ENCODE measurements around the gene BAIAP3. TPM values are rescaled to one million over a fixed set of nuclear protein-coding genes. Genes with fewer than 3 reads are reported as not detected.
A peak's percentile ranks its signal among the peaks of the same experiment; 100 is the strongest.
"Not testable (repeated sequence)": the region's sequence is repeated elsewhere in the genome, so short reads cannot be mapped to it uniquely, and the experiment has no call there.

The BAIAP3 gene
- total and polyA plus RNA-seq, 2 donors (not counting 3 experiments of a cell fraction or from before 2014, with no cell fraction given), result 0.36 to 0.66 TPM

DNA sequence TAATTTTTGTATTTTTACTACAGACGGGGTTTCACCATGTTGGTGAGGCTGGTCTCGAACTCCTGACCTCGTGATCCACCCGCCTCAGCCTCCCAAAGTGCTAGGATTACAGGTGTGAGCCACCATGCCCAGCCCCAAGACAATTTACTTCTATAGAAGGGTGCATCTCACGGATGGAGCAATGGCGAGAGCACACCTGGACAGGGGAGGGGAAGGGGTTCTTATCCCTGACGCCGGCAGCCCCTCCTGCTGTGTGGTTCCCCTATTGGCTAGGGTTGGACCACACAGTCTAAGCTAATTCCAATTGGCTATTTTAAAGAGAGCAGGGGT lies 36.8 kb upstream of the BAIAP3 start:
- H3K4me1 ChIP-seq (ENCODE audit: control insufficient read depth, extremely low read depth, insufficient read depth, low read length); H3K36me3 ChIP-seq (ENCODE audit: control insufficient read depth in 2 of 2, extremely low read depth in 1 of 2, insufficient read depth in 2 of 2, low read length in 2 of 2); H4K20me1 ChIP-seq (replicated peaks; ENCODE audit: control insufficient read depth, extremely low read depth, insufficient read depth, low read length); H3K9ac ChIP-seq (replicated peaks; ENCODE audit: extremely low read depth, insufficient read depth, low read length); H3K27me3 ChIP-seq (ENCODE audit: control insufficient read depth in 2 of 2, insufficient read depth in 2 of 2, low read length in 2 of 2); intact Hi-C loops (cut with micrococcal nuclease); H3K27ac ChIP-seq (ENCODE audit: insufficient read depth, low read depth, low read length); H3K4me2 ChIP-seq (ENCODE audit: insufficient read depth, low read length); dilution Hi-C loops (cut with MboI; ENCODE audit: extremely low pct_ligation_motif_present, low sequenced_read_pairs); BruUV-seq (replicated peaks); DNase-seq (ENCODE audit: low read depth, low spot score); H3K79me2 ChIP-seq (ENCODE audit: control insufficient read depth, insufficient read depth, low read length); H3K9me1 ChIP-seq (replicated peaks; ENCODE audit: control insufficient read depth, extremely low read depth, insufficient read depth, low read length); CTCF ChIA-PET; POLR2A ChIA-PET; FAIRE-seq; H3K4me3 ChIP-seq (replicated peaks in 1 of 3; ENCODE audit: insufficient read depth in 1 of 3, low read depth in 1 of 3, low read length in 3 of 3); H2AFZ ChIP-seq (ENCODE audit: low read depth, low read length); H3K9me3 ChIP-seq (replicated peaks; ENCODE audit: control insufficient read depth, insufficient read depth, low read length): not testable (repeated sequence)

DNA sequence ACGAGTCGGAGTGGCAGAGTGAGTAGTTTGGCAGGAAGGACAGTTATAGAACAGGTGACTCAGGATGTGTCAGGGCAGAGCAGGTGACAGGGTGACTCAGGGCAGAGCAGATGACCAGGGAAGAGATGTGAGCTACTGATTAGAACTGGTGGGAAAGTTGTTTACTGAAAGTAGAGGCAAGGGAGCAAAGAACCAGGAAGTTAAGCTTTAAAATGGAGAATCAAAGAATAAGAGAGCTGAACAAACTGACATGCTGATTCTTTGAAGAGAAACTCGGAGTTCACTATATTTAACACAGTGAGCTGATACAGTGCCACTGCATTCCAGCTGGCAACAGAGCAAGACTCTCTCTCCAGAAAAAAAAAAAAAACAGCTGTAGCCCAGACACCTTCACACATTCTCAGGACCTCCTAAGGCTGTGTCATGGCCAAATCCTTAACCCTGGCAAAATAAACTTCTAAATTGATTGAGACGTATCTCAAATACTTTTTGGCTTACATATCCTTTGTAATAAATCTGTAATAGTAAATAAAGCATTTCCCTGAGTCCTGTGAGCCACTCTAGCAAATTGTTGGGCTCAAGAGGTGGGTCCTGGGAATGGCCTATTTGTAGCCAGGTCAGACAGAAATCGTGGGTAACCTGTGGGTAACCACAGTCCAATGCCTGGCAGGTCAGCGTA lies 36.3 kb upstream of the BAIAP3 start:
- H3K4me2 ChIP-seq (ENCODE audit: insufficient read depth, low read length), result no peak overlapping the region
- DNase-seq (ENCODE audit: low read depth, low spot score) (peak; percentile 16), FAIRE-seq (peak; percentile 28)
- H3K79me2 ChIP-seq (ENCODE audit: control insufficient read depth, insufficient read depth, low read length), result no peaks in the 10 kb centered on the region
- TF ChIP-seq POLR2AphosphoS5 (IDR thresholded peaks at IDR 0.05; ENCODE audit: insufficient read depth, low read depth, low read length), result no peak
- no peak for TF ChIP-seq MYC (IDR thresholded peaks at IDR 0.05; ENCODE audit: low read depth, low read length)
- TF ChIP-seq JUN (IDR thresholded peaks at IDR 0.05; ENCODE audit: borderline replicate concordance, insufficient read depth, insufficient read length, low read depth), result peak; percentile 5
- TF ChIP-seq FOS (IDR thresholded peaks at IDR 0.05; ENCODE audit: borderline replicate concordance, insufficient read depth, low read length), result peak; percentile 61
- no peak for TF ChIP-seq POLR2A (IDR thresholded peaks at IDR 0.05; ENCODE audit: low read depth, low read length)
- TF ChIP-seq EZH2 (IDR thresholded peaks at IDR 0.05; ENCODE audit: borderline replicate concordance, low read depth, low read length, severe bottlenecking), result no peak
- TF ChIP-seq GATA2 (IDR thresholded peaks at IDR 0.05; ENCODE audit: insufficient read depth, insufficient read length, low read depth, low read length), result peak; percentile 79
- TF ChIP-seq, protein P1, sequence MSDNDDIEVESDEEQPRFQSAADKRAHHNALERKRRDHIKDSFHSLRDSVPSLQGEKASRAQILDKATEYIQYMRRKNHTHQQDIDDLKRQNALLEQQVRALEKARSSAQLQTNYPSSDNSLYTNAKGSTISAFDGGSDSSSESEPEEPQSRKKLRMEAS (IDR thresholded peaks at IDR 0.05; ENCODE audit: insufficient read depth, insufficient read length), result no peak
- no peaks in the 10 kb centered on the region for H3K9me1 ChIP-seq (replicated peaks; ENCODE audit: control insufficient read depth, extremely low read depth, insufficient read depth, low read length)
- no peak overlapping the region for H3K27ac ChIP-seq (ENCODE audit: insufficient read depth, low read depth, low read length)
- no peaks in the 10 kb centered on the region for H4K20me1 ChIP-seq (replicated peaks; ENCODE audit: control insufficient read depth, extremely low read depth, insufficient read depth, low read length)
- no peaks in the 10 kb centered on the region for H3K36me3 ChIP-seq (ENCODE audit: control insufficient read depth in 2 of 2, extremely low read depth in 1 of 2, insufficient read depth in 2 of 2, low read length in 2 of 2)
- no peak overlapping the region for H3K9ac ChIP-seq (replicated peaks; ENCODE audit: extremely low read depth, insufficient read depth, low read length)
- no TSS peak for BruUV-seq (replicated peaks)
- H2AFZ ChIP-seq (ENCODE audit: low read depth, low read length), result no peak overlapping the region
- H3K4me1 ChIP-seq (ENCODE audit: control insufficient read depth, extremely low read depth, insufficient read depth, low read length), result peaks cover 2% of the 10 kb centered on the region
- H3K27me3 ChIP-seq (ENCODE audit: control insufficient read depth in 2 of 2, insufficient read depth in 2 of 2, low read length in 2 of 2), result peaks cover 0 to under 1% of the 10 kb centered on the region in 2 experiments
- intact Hi-C loops (cut with micrococcal nuclease) (no loop called here), dilution Hi-C loops (cut with MboI; ENCODE audit: extremely low pct_ligation_motif_present, low sequenced_read_pairs) (no loop called here)
- H3K4me3 ChIP-seq (replicated peaks in 1 of 3; ENCODE audit: insufficient read depth in 1 of 3, low read depth in 1 of 3, low read length in 3 of 3), result no peak overlapping the region
- ChIA-PET POLR2A (no interaction called here), CTCF (interaction anchor here (0.8 kb wide), 1 partner anchor 9 kb away, joined by 3 read pairs; no protein-coding TSS in a partner anchor)
- H3K9me3 ChIP-seq (replicated peaks; ENCODE audit: control insufficient read depth, insufficient read depth, low read length), result no peaks in the 10 kb centered on the region
